ENCODE results near the gene LRFN3.
A peak's percentile ranks its signal among the peaks of the same experiment; 100 is the strongest.

The LRFN3 gene

DNA sequence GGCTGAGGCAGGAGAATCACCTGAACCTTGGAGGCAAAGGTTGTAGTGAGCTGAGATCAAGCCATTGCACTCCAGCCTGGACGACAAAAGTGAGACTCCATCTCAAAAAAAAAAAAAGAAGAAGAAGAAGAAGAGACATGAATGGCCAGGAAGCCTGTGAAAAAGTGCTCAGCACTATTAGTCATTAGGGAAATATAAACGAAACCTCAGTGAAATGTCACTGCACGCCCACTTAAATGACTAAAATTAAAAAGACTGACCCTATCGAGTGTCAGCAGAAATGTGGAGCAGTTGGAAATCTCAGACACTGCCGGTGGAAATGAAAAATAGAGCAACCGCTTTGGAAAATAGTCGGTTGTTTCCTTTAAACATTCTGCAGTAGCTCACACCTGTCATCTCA, 22.6 kb upstream of the LRFN3 start:
- TF ChIP-seq POLR2A (IDR thresholded peaks at IDR 0.05; ENCODE audit: low read length): no peak
- no peak for TF ChIP-seq GATA1 (IDR thresholded peaks at IDR 0.05; ENCODE audit: low read depth, low read length)
- DNase-seq: no peak

DNA sequence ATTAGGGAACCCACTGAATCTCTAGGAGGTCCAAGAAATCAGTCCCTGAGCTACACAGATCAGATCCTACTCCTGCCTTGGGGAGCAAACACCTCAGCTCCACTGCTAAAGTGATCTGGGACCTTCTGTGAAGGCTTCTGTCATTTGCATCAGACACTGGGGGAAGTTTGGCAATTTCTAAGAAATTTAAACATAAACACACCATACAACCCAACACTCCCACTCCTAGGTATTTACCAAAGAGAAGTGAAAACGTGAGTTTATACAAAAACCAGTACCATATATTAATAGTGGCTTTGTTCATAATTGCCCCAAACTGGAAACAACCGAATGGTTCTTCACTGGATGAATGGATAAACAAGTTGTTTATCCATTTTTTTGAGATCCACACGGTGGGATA, 20.7 kb upstream of the LRFN3 start:
- DNase-seq: no peak
- TF ChIP-seq POLR2A (IDR thresholded peaks at IDR 0.05; ENCODE audit: low read length) (no peak), GATA1 (IDR thresholded peaks at IDR 0.05; ENCODE audit: low read depth, low read length) (no peak)

DNA sequence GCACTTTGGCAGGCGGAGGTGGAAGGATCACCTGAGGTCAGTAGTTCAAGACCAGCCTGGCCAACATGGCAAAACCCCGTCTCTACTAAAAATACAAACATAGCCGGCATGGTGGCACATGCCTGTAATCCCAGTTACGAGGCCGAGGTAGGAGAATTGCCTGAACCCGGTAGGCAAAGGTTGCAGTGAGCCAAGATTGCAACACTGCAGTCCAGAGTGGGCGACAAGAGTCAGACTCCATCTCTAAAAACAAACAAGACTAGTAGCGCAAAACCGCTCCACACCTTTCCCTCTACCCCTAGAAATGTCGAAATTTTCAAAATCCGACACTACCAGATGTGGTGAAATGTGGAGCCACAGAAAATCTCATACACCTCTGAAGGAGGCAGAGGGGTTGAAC, 16.9 kb upstream of the LRFN3 start:
- no peak for TF ChIP-seq POLR2A (IDR thresholded peaks at IDR 0.05; ENCODE audit: low read length)
- TF ChIP-seq GATA1 (IDR thresholded peaks at IDR 0.05; ENCODE audit: low read depth, low read length): no peak
- no peak for DNase-seq

DNA sequence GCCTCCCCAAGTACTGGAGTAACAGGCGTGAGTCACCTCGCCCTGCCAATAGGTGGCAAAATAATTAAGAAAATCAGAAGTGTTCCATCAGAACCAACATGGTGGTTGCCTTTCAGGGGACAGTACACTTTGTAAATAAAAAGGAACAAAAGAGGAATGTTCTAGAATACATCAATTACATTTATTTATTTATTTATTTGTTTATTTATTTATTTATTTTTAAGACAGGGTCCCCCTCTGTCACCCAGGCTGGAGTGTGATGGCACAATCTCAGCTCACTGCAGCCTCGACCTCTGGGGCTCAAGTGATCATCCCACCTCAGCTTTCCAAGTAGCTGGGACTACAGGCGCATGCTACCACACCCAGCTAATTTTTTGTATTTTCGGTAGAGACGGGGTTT, 15.2 kb upstream of the LRFN3 start:
- no peak for DNase-seq
- TF ChIP-seq POLR2A (IDR thresholded peaks at IDR 0.05; ENCODE audit: low read length) (no peak), GATA1 (IDR thresholded peaks at IDR 0.05; ENCODE audit: low read depth, low read length) (no peak)

DNA sequence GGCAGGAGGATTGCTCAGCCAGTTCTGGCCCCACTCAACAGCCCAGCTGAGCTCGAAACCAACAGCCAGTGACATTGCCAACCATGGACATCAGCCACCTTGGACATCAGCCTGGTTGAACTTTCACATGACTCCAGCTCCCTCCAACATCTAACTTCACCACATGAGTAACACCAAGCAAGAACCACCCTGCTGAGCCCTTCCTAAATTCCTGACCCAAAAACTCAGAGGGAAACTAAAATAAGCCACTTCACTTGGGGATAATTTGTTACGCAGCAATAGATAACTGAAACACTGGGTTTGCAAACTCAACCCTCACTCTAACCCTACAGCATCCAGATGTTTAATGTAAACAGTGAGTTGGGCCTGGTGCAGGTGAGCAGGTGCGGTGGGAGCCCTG, 10.7 kb upstream of the LRFN3 start:
- TF ChIP-seq GATA1 (IDR thresholded peaks at IDR 0.05; ENCODE audit: low read depth, low read length): no peak
- TF ChIP-seq POLR2A (IDR thresholded peaks at IDR 0.05; ENCODE audit: low read length): no peak
- no peak for DNase-seq

DNA sequence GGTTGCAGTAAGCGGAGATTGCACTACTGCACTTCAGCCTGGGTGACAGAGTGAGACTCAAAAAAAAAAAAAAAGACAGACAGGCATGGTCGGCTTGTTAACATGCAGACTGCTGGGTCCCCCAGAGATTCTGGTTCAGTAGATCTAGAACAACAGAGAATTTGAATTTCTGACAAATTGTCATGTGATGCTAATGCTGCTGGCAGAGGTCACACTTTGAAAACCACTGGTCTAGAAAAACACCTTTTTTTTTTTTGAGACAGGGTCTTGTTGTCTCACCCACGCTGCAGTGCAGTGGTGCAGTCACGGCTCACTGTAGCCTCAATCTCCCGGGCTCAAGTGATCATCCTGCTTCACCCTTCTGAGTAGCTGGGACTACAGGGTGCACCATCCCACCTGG, 7.7 kb upstream of the LRFN3 start:
- no peak for DNase-seq
- TF ChIP-seq GATA1 (IDR thresholded peaks at IDR 0.05; ENCODE audit: low read depth, low read length): no peak
- no peak for TF ChIP-seq POLR2A (IDR thresholded peaks at IDR 0.05; ENCODE audit: low read length)

DNA sequence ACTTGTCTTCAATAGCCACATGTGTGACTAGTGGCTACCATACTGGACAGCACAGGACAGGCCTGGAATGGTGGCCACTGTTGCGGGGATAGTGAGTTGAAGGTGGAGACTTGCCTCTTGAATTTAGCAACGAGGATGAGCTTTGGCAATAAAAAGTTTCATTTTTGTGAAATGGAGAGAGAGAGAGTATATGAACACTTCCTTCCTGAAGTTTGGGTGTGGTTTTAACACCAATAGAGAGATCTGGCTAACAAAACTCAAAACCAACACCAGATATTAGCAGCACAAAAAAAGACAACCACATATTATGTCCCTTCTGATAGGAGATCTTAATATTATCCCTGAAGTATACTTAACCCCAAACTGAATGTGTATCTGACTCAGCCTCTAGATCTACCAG, 6.3 kb upstream of the LRFN3 start:
- no peak for DNase-seq
- TF ChIP-seq POLR2A (IDR thresholded peaks at IDR 0.05; ENCODE audit: low read length) (no peak), GATA1 (IDR thresholded peaks at IDR 0.05; ENCODE audit: low read depth, low read length) (no peak)

DNA sequence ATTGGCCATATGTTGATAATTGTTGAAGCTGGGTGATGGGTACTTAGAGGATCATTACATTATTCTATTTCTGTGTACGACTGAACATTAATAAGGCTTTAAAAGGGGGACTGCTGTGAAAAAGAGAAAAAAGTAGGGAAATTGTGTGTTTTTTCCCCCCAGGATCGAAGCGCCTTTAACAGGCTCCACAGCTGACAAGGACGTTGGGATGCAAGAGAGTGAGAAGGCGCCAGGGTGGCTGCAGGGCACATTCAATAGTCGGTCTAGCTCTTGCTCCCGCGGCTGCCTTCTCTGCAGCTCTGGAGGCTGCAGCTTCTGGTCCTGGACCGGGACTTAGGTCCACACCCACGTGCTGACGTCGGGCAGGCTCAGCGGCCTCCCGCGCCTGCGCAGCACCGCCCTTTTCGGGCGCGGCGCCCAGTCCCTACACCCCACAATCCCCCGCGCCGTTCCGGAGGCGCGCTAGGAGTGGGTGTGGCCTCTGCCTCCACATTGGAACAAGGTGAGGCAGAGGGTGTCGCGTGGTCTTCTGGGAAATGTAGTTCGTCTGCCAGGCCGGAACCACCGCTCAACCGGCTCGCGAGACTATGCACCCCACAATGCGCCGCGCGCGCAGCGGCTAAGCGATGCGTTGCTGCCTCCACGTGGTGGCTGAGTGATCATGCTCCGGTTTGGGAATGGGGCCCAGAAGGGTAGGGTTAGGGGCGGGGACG, 4.9 kb upstream of the LRFN3 start:
- TF ChIP-seq POLR2A (IDR thresholded peaks at IDR 0.05; ENCODE audit: low read length) (peak; percentile 90), GATA1 (IDR thresholded peaks at IDR 0.05; ENCODE audit: low read depth, low read length) (no peak)
- DNase-seq: peak; percentile 100

DNA sequence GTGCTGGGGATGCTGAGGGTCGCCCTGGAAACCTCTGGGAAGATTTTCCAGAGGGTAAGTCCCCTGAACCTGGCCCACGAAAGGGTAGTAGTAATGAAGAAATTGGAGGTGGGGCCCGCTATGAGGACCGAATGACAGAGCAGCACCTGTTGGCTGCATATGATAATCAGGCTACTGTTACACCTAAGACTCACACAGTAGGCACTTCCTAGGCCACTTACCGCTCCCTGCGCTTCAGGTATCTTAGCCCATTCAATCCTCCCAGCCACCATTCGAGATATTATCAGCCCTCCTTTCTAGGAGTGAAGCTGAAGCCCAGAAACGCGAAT, 4.3 kb upstream of the LRFN3 start:
- no peak for TF ChIP-seq GATA1 (IDR thresholded peaks at IDR 0.05; ENCODE audit: low read depth, low read length)
- no peak for TF ChIP-seq POLR2A (IDR thresholded peaks at IDR 0.05; ENCODE audit: low read length)
- DNase-seq: no peak

DNA sequence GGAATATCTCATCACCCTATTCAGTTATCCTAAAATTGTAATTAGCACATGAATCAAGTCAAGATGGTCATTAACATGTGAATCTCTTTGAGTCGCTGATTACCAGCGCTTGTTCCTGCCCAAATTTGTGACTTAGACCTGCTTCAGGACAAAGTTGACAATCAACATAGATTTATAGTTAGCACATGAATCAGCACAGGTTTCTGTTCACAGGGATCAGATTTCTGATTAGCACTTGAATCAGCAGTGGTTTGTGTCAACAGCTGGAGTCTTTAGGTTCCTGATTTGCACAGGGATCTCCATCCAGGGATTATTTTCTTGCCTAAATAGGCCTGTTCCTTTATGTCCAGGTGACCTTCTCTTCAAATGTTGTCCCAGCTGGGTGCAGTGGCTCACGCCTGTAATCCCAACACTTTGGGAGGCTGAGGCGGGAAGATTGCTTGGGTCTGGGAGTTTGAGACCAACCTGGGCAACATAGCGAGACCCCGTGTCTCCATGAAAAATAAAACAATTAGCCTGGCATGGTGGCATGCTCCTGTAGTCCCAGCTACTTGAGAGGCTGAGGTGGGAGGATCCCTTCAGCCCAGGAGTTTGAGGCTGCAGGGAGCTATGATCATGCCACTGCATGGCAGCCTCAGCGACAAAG, 3.8 kb upstream of the LRFN3 start:
- no peak for DNase-seq
- TF ChIP-seq POLR2A (IDR thresholded peaks at IDR 0.05; ENCODE audit: low read length): no peak

DNA sequence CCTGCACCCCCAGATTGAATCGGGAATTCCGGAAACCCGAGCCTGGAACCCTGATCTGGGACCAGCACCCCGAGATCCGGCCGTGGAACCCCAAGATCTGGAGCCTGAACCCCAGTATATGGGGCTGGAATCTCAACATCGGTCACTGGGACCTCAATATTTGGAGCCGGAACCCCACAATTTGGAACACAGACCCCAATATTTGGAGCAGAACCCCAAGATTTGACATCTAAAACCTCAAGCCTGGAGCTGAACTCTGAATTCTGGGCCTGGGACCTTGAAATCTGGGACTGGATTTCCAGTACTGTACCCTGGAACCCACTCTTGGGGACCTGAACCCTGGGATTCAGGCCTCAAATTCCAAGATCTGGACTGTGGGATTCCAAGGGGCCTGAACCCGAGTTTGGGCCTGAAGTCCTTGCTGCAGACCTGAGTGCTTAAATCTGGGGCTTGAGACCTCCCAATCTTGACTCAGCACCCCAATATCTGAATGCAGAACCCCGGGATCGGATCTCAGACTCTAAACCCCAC, 629 bp downstream of the LRFN3 start:
- no peak for TF ChIP-seq GATA1 (IDR thresholded peaks at IDR 0.05; ENCODE audit: low read depth, low read length)
- no peak for TF ChIP-seq POLR2A (IDR thresholded peaks at IDR 0.05; ENCODE audit: low read length)

DNA sequence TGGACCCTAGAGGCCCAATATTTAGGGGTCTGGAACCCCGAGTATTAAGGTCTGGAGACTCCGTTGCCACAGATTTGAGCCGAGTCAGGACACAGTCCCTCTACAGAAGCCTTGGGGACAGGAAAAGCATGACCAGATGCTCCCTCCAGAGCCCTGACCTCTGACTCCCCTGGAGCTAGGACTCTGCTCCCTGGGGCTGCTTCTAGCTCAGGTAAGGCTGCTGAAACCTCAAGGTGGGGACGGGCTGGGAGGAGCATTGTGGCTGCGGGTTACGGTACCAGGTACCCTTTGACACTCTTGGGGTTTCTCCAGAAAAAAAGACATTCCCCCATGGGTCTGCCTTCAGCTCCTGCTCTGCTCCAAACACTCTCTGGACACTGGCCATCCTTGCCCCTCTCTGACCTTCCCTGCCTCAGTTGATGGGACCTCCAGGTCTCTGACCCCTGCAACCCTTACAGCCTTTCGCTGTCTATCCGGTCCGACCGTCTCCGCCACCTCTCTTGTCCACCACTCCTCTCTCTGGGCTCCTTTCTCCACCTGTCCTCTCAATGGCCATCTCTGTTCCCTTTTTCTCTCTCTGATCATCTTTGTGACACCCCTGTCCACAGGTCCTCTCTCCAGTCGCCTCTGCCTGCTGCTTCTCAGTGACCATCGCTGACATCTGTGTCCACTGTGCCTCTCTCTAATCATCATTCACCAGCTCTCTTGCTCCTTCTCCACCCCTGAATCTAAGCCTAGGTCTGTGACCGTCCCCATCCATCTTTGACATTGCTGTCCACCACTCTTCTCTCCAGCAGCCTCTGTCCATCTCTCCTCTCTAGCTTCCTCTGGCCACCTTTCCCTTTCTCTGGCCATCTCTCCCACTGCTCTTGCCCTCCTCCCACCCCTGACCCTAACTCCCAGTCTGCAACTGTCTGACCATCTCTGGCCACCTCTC, 1.4 kb downstream of the LRFN3 start:
- TF ChIP-seq POLR2A (IDR thresholded peaks at IDR 0.05; ENCODE audit: low read length) (no peak), GATA1 (IDR thresholded peaks at IDR 0.05; ENCODE audit: low read depth, low read length) (no peak)
- no peak for DNase-seq

More for the DNA sequence above, 629 bp downstream of the LRFN3 start:
- DNase-seq: no peak

DNA sequence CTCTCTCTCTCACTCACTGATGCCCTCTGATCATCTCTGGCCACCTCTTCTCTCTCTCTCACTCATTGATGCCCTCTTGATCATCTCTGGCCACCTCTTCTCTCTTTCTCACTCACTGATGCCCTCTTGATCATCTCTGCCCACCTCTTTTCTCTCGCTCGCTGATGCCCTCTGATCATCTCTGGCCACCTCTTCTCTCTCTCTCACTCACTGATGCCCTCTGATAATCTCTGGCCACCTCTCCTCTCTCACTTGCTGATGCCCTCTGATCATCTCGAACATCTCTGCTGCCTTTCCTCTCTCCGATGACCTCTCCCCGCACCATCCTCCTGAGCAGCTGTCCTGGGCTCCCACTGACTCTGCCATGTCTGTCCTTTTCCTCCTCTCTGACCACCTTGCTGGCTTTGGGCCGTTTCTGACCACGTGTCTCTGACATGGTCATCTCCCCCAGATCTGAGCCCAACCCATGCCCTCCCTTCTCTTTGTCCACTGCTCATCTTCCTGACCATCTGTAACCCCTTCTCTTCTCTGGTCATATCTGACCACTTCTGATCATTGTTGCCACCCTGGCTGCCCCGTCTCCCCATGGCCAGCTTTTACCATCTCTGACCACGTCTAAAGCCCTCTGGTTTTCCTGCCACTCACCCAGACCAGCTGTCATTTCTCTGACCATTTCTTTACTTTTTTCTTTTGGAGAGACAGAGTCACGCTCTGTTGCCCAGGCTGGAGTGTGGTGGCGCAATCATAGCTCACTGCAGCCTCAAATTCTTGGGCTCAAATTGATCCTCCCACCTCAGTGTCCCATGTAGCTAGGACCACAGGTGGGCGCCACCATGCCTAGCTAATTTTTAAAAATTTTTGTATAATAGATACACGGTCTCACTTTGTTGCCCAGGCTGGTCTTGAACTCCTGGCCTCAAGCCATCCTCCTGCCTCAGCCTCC, 2.4 kb downstream of the LRFN3 start:
- TF ChIP-seq POLR2A (IDR thresholded peaks at IDR 0.05; ENCODE audit: low read length): no peak

More for the DNA sequence above, 2.4 kb downstream of the LRFN3 start:
- DNase-seq: no peak
